HG03135 (cell line): Measurements from ENCODE around the gene IL19.
A peak's percentile ranks its signal among the peaks of the same experiment; 100 is the strongest.
"Not testable (repeated sequence)": the region's sequence is repeated elsewhere in the genome, so short reads cannot be mapped to it uniquely, and the experiment has no call there.

Experiments used
- ATAC-seq: cut with Tn5 transposase; IDR thresholded peaks from one replicate; pipeline ENCODE4 v1.9.1; 2021; ENCODE audit warnings: mild to moderate bottlenecking, moderate library complexity; ENCODE audit not compliant: unreplicated experiment

Gene IL19

GRCh38 chr1:206772243-206772937 is 1.8 kb downstream of the IL19 start, which contains the start of gene IL10:
TSS of gene IL10 (minus strand) at chr1:206772494. CDS start at chr1:206772435, 59 bp downstream.
- ATAC-seq: no peak

DNA sequence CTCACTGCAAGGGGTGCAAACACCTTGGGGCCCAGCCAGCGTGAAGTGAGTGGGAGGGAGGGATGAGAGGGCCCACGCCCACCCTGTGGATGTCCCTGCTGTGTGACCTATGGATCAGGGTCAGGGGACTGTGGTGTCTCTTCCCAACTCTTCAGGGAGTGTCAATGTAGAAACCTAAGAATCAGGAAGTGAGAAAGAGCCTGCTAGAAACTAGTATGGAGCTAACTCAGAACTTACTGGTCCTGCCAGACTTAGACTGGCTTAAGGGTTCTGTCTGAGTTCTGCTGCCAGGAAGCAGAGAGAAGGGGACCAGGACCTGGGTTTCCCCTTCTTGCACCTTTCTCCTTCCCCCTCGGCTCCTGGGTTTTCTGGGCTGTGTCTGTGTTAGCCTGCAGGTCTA is 3.5 kb downstream of the IL19 start:
- no peak for ATAC-seq

GRCh38 chr1:206776229-206776628 is 5.7 kb downstream of the IL19 start:
- ATAC-seq: no peak

- no peak for ATAC-seq
Observed at GRCh38 chr1:206778031-206778430, 7.5 kb downstream of the IL19 start.

DNA sequence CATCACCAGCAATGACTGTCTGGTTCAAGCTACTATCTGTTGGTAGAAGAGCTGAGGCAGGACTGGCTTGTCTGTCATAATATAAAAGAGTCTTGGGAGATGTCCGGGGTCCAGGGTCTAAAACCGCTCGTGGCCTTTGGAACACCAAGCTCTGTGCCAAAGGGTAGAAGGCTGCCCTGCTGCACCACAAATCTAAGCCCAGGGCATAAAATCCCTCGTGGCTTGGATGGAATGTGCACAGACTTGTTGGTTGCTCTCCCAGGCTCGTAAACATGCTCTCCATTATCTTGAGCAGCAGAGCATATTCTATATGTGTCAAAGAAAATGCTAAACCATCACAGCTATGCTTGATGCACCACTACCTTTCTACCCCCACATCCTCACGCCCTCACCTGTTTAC is 8.3 kb downstream of the IL19 start:
- ATAC-seq: not testable (repeated sequence)

GRCh38 chr1:206779638-206780037 is 9.1 kb downstream of the IL19 start:
- no peak for ATAC-seq

DNA sequence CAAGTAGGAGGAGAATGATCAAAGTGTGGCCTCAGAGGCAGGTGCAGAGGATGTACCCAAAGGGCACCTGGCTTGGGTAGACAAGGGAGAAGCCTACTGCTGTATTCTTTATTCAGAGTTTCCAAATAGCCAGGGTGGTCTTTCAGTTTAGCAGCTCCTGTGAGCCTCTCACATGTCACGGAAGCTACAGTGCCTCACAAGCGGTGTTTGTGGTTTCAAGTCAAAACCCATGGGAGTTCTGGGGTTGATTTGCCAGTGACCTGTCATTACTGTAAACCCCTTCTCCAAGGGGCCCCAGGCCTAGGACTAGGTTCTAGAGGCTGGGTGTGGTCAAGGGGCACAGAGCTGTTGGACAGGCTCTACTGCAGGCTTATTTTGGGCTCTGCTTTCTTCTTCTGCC is 11.9 kb downstream of the IL19 start:
- peak; percentile 45 for ATAC-seq

DNA sequence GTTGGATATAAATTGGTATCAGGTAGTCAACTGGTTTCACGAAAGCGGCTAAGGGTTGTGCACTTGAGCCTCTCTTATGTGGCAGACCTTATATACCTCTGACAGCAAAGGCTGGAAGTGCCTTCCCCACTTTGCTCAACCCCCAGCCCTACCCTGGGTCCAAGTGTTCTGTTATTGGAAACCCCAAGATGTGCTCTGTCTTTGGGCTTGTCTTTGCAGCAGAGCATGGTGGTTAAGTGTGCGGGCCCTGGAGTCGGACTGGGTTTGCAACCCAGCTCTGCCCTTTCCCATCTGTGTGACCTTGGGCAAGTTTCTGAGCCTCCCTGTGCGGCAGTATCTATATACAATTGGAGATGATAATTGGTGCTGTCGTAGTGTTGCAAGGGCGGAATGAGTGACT is 12.9 kb downstream of the IL19 start:
- no peak for ATAC-seq

DNA sequence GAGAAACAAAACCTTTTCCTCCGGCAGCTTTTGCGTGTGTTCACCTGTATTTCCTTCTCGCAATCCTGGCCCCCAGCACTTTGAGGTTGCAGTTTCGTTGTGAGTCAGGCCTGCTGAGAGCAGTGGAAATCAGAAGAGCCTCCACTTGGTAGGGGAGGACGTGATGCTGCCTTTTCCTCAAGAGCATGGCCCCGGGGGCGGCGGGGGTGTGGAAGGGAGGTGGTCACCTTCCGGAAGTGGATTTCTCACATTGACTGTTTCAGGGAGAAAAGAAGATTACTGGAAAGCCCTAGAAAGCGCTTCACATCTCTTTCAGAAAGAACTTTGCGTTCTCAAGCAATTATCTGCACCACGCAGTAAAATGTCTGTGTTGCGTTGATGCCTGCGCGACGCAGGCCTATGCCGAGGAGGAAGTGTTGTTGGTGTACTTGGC is 13.9 kb downstream of the IL19 start:
- ATAC-seq: peak; percentile 52

DNA sequence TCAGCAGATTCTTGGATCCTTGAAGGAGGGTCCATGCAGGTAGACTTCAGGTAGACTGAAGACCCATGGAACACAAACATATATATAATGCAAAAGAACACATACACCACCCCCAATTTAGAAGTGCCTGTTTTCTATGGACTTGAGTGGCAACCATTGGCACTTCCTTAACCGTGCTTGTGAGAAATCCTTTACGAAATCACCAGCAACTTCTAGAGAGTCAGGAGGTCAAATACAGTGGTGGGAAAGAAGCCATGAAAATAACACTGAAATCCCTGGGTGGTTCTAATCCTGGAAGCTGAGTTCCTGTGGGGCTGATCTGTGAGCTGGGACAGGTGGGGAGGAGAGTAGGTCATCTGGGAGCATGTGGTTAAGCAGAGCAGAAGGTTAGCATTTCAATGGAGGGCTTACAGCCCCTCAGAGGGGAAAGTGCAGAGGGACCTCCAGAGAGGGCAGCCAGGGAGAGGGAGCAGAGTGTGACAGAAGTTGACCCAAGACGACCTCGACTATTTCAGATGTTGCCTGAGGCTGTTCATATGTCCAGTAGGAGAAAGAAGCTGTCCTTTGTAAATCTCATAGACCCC is 14.7 kb downstream of the IL19 start:
- ATAC-seq: no peak

DNA sequence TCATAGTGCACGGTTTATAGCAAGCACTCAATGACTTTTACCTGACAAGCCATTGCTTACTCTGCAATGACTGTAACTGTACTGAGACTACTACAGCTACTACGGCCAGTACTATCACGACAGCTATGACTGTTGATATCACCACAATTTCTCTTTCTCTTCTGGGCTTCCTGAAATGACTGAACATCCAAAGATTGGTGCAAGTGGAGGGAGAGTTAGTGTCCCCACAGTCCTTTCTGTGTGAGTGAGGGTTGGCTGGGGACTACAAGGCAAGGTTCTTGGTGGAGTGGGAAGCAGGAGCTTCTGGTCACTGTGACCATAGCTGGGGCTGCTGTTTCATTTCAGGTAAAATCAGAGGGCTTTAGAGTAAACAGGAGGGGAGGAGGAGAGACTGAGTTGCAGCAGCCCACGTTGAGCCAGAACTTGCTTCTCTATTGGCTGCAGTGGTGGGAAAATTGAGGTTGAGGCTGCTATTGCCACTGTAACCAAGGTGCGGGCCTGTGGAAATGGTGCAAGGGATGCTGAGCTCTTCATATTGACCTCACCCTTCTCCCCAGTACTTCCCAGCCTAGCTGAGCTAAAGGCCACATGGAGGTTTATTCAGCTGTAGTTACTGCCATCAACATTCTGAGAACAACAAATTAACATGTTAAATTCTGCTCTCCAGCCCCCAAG is 15.8 kb downstream of the IL19 start:
- no peak for ATAC-seq

DNA sequence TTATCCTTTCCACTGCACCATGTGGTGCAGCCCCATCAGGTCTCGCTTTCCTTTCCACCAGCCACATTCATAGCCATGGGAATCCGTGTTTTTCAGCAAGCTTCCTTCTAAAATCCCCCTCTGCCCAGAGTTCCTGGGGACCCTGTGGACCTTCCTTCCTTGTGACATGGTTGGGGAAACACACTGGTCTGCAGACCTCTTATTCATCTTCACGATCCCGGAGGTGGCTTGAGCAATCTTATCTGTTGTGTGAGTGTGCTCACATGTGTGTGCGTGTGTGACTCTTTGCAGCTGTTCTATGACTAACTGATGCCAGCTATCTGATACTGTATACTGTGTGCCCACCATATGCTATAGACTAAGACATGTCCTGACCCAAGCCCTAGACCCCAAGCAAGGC is 17.3 kb downstream of the IL19 start:
- no peak for ATAC-seq

DNA sequence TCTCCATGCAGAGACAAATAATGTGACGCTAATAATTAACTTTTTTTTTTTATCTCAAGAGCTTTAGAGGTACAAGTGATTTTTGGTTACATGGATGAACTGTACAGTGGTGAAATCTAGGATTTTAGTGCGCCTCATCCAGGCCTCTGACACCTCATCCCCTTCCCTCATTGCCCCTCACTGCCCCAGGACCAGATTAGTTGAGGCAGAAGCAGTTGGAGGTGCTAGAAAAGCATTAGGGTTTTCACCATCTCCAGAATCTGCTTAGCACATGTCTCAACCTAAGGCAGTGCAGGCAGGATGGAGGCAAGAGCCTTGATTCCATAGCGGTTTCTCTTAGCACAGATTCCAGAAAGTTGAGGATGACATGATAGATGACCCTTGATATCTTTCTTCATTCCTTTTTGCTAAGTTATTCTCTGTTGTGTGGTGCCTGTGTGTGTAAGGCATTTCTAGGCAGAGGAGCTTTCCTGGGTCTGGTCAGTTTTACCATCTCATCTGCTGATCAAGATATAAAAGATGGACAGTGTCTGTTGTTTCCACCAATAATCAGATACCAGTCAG is 18.0 kb downstream of the IL19 start:
- ATAC-seq: no peak

DNA sequence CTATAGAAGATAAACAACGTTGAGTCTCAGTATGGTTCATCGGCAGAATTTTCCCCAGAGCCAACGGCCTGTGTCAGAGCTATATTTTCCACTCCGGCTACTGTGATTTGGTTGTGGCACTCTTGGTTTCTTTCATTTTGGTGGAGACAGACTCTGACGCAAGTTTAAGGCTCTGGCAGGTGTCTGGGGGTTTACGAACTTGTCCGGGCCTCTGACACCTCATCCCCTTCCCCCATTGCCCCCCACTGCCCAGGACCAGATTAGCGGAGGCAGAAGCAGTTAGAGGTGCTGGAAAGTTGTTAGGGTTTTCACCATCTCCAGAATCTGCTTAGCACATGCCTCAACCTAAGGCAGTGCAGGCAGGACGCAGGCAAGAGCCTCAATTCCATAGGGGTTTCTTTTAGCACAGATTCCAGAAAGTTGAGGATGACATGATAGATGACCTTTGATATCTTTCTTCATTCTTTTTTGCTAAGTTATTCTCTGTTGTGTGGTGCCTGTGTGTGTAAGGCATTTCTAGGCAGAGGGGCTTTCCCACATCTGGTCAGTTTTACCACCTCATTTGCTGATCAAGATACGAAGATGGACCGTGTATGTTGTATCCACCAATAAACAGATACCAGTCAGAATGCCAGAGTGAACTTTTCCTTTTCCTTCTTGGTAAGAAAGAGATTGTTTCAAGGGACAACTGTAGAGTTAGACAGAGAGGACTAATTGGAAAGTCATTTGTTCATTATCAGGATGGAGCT is 20.1 kb downstream of the IL19 start:
- ATAC-seq: no peak

DNA sequence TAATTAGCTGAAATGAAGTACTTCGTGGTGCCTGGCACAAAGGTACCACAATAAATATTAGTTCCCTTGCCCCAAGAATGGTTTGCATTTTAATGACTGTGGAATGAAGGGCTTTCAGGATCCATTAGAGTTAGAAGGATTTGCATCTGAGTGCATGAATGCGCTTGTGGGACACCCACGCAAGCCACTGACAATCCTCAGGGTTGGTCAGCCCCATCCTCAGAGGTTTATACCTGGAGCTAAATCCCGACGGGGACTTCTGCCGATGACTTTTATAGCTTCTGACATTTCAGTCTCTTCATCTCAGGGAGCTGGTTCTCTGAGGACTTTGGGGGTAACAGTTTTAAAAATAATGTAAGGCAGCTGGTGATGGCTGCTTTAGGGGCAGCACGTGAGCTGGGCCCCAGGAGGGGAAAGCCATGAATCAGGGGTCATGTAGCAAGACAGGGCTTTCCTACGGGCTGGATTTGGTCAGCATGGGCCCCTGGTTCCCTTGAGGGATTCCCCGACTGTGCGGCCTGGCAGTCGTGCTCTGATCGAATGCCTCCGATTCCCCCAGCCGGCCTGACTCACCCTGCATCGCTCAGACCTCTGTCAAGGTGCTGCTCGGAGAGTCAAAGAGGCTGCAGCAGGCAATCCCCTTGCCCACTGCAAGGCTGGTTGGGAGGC is 22.5 kb downstream of the IL19 start:
- no peak for ATAC-seq

- no peak for ATAC-seq
Observed at GRCh38 chr1:206793620-206794019, 23.0 kb downstream of the IL19 start.

- no peak for ATAC-seq
Observed at GRCh38 chr1:206794294-206794908, 23.8 kb downstream of the IL19 start.

DNA sequence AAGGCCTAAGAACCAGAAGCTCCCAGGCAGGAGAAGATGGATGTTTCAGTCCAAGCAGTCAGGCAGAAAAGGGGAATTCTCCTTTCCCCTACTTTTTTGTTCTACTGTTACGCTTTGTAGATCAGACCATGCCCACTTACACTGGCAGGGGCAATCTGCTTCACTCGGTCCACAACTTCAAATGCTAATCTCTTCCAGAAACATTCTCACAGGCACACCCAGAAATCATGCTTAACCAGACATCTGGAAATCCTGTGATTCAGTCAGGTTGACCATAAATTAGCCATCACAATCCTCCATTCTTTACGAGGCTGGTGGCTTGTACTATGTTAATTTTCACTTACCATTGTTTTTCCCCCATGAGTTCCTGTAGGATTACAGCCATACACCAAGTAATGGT is 25.5 kb downstream of the IL19 start:
- ATAC-seq: no peak

GRCh38 chr1:206796981-206797402 is 26.4 kb downstream of the IL19 start:
- no peak for ATAC-seq
